Measurements from ENCODE around the gene WASF2.
A peak's percentile ranks its signal among the peaks of the same experiment; 100 is the strongest.
"Not testable (repeated sequence)": the region's sequence is repeated elsewhere in the genome, so short reads cannot be mapped to it uniquely, and the experiment has no call there.

Gene WASF2

GRCh38 chr1:27489973-27490741 is at the start of gene WASF2:
WASF2 (minus strand) TSS chr1:27490167; CDS start chr1:27428890, 61,277 bp downstream.
- peak; percentile 92 for DNase-seq (ENCODE audit: low read depth, low spot score)

- DNase-seq (ENCODE audit: low read depth, low spot score): no peak
Measured at GRCh38 chr1:27538793-27539192, 48.8 kb upstream of the WASF2 start.

GRCh38 chr1:27538305-27538676 is 48.3 kb upstream of the WASF2 start:
- not testable (repeated sequence) for DNase-seq (ENCODE audit: low read depth, low spot score)

GRCh38 chr1:27536767-27537166 is 46.8 kb upstream of the WASF2 start:
- no peak for DNase-seq (ENCODE audit: low read depth, low spot score)

- no peak for DNase-seq (ENCODE audit: low read depth, low spot score)
Measured at GRCh38 chr1:27536010-27536757, 46.2 kb upstream of the WASF2 start.

- DNase-seq (ENCODE audit: low read depth, low spot score): no peak
Measured at GRCh38 chr1:27535386-27535785, 45.4 kb upstream of the WASF2 start.

- no peak for DNase-seq (ENCODE audit: low read depth, low spot score)
Measured at GRCh38 chr1:27531959-27532685, 42.2 kb upstream of the WASF2 start.

GRCh38 chr1:27530192-27530591 is 40.2 kb upstream of the WASF2 start:
- no peak for DNase-seq (ENCODE audit: low read depth, low spot score)

- DNase-seq (ENCODE audit: low read depth, low spot score): no peak
Measured at GRCh38 chr1:27529704-27530018, 39.7 kb upstream of the WASF2 start.

GRCh38 chr1:27528818-27529703 is 39.1 kb upstream of the WASF2 start:
- DNase-seq (ENCODE audit: low read depth, low spot score): no peak

- no peak for DNase-seq (ENCODE audit: low read depth, low spot score)
Measured at GRCh38 chr1:27527890-27528817, 38.2 kb upstream of the WASF2 start.

- peak; percentile 56 for DNase-seq (ENCODE audit: low read depth, low spot score)
Measured at GRCh38 chr1:27527223-27527889, 37.4 kb upstream of the WASF2 start.

- no peak for DNase-seq (ENCODE audit: low read depth, low spot score)
Measured at GRCh38 chr1:27526569-27527222, 36.7 kb upstream of the WASF2 start.

GRCh38 chr1:27525296-27526272 is 35.6 kb upstream of the WASF2 start:
- peak; percentile 42 for DNase-seq (ENCODE audit: low read depth, low spot score)

- no peak for DNase-seq (ENCODE audit: low read depth, low spot score)
Measured at GRCh38 chr1:27523337-27524020, 33.5 kb upstream of the WASF2 start.

GRCh38 chr1:27522432-27523336 is 32.7 kb upstream of the WASF2 start:
- no peak for DNase-seq (ENCODE audit: low read depth, low spot score)
